DMS153 treated with DMSO at 0.1 percent for 48 hours (cell line): Measurements from ENCODE around the gene SPESP1.
"Not testable (repeated sequence)": the region's sequence is repeated elsewhere in the genome, so short reads cannot be mapped to it uniquely, and the experiment has no call there.

ENCODE experiments used
- DNase-seq: peaks from one replicate; lab custom pipeline; 2025; ENCODE audit not compliant: unreplicated experiment; lab: John Stamatoyannopoulos, UW

Gene SPESP1

GRCh38 chr15:68962465-68962864 is 32.1 kb downstream of the SPESP1 start:
- DNase-seq, result no peak

- DNase-seq, result not testable (repeated sequence)
Observed at GRCh38 chr15:68963719-68964118, 33.4 kb downstream of the SPESP1 start.

- no peak for DNase-seq
Observed at GRCh38 chr15:68966996-68967395, 36.7 kb downstream of the SPESP1 start.

- DNase-seq, result no peak
Observed at GRCh38 chr15:68967948-68968347, 37.6 kb downstream of the SPESP1 start.

GRCh38 chr15:68969298-68969697 is 39.0 kb downstream of the SPESP1 start:
- DNase-seq, result no peak

GRCh38 chr15:68972201-68973065 is 42.1 kb downstream of the SPESP1 start:
- DNase-seq, result no peak

- not testable (repeated sequence) for DNase-seq
Observed at GRCh38 chr15:68975651-68976160, 45.4 kb downstream of the SPESP1 start.

GRCh38 chr15:68977426-68977825 is 47.1 kb downstream of the SPESP1 start:
- not testable (repeated sequence) for DNase-seq

GRCh38 chr15:68979006-68979405 is 48.7 kb downstream of the SPESP1 start:
- no peak for DNase-seq

- DNase-seq, result no peak
Observed at GRCh38 chr15:68979816-68980215, 49.5 kb downstream of the SPESP1 start.

GRCh38 chr15:68980786-68981185 is 50.5 kb downstream of the SPESP1 start:
- DNase-seq, result no peak

- no peak for DNase-seq
Observed at GRCh38 chr15:68981941-68982340, 51.6 kb downstream of the SPESP1 start.

- no peak for DNase-seq
Observed at GRCh38 chr15:68982976-68983563, 52.7 kb downstream of the SPESP1 start.

- no peak for DNase-seq
Observed at GRCh38 chr15:68983961-68984481, 53.7 kb downstream of the SPESP1 start.

GRCh38 chr15:68984586-68984985 is 54.3 kb downstream of the SPESP1 start:
- no peak for DNase-seq

GRCh38 chr15:68985361-68985891 is 55.1 kb downstream of the SPESP1 start:
- no peak for DNase-seq

GRCh38 chr15:68986322-68986721 is 56.0 kb downstream of the SPESP1 start:
- no peak for DNase-seq

GRCh38 chr15:68987120-68987519 is 56.8 kb downstream of the SPESP1 start:
- DNase-seq, result no peak

- no peak for DNase-seq
Observed at GRCh38 chr15:68987676-68988075, 57.4 kb downstream of the SPESP1 start.

GRCh38 chr15:68989541-68990230 is 59.4 kb downstream of the SPESP1 start:
- DNase-seq, result no peak
